Measurements from ENCODE around the gene TNIP1.

TNIP1 gene

DNA sequence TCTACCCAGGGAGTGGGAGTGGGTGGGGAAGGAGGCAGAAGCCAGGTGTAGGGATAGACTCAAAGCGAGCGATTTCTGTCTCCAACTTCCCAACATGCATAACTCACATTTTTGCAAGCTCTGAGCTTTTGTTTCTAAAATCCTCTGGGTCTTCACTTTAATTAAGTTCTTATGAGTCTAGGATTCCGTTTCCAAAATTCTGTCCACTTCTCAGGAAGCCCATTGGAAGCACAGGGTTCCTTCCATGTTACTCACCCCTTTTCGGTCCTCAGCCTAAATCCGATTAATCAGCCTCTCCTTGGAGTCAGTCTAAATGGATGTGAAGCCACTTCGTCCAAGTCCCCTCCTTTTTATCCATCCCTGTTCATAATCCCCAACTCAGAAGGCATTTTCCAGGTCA, 59.1 kb downstream of the TNIP1 start:
- DNase-seq (ENCODE audit: low read depth) = no peak

DNA sequence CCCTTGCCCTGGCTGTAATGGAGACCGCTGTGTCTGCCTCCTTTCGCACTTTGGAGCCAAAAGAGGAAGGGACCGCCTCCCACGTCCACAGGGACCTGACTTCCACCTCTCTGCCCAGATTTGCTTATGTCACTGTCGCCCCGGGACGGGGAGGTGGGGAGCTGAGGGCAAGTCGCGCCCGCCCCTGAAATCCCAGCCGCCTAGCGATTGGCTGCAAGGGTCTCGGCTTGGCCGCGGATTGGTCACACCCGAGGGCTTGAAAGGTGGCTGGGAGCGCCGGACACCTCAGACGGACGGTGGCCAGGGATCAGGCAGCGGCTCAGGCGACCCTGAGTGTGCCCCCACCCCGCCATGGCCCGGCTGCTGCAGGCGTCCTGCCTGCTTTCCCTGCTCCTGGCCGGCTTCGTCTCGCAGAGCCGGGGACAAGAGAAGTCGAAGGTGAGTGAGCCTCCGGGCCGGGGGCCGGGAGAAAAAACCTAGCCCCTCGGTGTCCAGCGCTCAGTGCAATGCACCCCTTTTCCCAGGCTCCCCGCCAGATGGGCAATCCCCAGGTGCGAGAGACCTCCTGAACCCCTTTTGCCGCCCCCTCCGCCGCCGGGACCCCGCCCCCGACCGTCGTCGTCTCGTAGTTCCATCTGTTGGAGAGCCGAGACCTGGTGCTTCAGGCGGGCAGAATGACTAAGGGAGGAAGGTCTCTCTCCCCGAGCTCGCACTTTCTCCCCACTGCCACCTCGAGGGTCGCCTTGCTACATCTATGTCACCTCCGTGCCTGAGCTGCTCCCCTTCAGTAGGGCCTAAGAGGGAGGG, 60.3 kb downstream of the TNIP1 start, which contains the start of gene GPX3:
GPX3 (plus strand) TSS at position 288 of the 807 bp plus-strand sequence; CDS start at position 352, 64 bp downstream.
- no peak for DNase-seq (ENCODE audit: low read depth)

DNA sequence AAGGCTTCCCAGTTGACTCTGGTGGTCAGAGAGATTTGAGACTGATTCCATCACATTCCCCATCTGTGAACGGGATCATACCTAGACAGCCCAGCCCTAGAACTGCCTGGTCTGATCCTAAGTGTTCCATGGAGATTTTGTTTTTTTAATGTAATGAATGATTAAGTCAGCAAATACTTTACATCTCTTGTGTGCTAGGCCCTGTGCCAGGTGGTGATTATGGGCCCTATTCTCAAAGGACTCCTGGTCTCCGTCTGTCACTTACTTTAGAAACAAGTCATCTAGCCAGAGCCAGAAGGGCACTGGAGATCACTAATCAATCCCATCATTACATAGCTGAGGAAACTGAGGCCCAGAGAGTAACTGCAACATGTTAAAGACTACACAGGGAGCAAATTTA, 61.5 kb downstream of the TNIP1 start:
- DNase-seq (ENCODE audit: low read depth) = no peak

DNA sequence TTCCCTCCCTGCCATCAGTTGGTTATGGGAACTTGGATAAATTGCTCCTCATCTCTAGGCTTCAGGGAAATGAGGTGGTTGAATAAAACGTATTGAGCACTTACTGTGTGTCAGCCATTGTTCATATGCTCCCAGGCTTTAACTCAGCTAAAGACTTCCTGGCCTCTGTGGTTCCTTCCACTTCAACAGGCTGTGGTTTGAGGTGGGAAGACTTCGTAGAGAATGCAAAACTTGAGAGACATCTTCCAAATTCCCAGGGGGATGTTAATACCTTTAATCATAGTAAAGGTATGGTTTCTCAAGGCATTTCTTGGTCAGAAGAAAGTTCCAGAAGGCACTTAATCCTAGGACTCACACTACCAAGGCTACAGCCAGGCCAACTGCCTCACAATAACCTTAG, 62.0 kb downstream of the TNIP1 start:
- no peak for DNase-seq (ENCODE audit: low read depth)

DNA sequence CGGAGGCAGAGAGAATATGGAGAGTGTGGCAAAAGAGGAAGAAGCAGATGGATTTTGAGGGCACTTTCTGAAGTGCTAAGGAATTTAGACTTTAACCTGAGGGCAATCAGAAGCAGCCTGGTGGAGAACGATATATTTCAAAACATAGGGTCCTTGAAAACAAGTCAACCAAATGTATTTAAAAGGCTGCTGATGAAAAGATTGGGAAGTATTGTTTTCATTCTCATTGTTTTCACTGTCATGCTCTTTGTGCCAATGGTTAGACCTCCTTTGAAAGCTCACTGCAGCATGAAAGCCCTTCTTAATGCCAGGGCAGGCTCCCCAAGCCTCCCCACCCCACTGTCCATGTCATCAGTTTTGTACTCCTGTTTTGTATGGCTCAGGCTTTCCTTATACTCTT, 62.9 kb downstream of the TNIP1 start:
- no peak for DNase-seq (ENCODE audit: low read depth)

DNA sequence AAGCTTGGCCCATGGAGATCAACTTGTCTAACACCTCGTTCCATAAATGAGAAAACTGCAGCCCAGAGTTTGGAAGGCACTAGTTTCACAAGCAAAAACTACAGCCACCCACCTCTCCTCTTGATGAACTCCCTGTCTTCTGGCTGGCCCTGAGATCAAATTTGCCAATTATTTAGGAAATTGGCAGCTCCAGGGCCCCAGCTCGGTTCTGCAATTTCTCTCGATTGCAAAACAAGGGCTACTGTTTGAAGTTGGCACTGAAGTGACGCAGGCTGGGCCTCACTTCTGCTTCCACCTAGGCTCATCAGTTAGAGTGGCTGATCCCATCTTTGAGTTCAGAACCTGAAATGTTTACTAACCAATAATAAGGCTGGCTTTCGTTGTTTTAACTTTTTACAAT, 64.1 kb downstream of the TNIP1 start:
- DNase-seq (ENCODE audit: low read depth) = no peak

DNA sequence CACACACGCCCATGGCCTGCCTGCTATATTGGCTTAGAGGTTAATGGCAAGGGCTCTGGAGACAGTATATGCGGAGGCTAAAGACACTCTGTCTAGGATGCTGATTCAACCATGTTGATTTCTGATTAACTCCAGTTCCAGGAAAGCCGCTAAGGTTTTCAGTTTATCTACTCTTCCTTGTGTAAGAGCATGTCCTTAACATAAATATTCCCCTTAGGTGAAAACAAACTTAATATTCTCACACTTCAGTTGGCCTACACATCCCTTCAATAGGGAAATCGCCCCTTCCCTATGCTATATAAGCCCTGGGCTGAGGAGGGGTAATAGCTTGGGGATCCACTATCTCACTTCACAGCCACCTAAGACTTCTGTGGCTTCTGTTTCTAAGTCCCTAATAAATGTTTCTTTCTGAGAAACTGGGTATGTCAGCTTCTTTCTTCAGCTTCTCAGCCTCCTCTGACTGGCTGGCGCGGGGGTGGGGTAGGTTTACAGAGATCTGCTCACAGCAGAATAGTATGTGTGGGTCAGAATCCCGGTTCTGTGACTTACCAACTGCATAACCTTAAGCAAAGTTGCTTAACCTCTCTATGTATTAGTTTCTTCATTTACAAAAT, 64.8 kb downstream of the TNIP1 start:
- DNase-seq (ENCODE audit: low read depth) = no peak

DNA sequence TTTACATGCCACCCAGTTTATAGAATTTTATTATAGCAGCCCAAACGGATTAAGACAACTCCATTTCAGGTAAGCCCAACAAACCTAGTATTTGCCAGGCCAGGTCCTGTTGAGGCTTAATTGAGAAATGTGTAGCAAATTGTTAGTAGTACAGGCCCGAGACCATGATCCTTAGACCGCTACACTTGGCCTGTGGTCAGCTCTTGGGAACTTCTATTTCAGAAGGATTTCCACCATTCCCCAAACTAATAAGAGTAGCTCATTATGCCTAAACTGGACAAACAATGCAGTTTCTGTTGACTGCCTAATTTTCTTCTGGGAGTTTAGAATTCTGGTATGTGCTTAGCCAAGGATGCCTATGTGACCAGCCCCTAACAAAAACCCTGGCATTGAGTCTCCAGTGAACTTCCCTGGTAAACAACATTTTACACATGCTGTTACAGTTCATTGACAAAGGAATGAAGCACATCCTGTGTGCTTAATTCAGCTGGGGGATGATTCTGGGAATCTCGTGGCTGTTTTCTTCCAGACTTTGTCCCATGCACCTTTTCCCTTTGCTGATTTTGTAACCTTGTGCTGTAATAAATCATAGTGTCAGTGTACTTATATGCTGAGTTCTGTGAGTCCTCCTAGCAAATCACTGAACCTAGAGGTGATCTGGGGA, 66.0 kb downstream of the TNIP1 start:
- no peak for DNase-seq (ENCODE audit: low read depth)

DNA sequence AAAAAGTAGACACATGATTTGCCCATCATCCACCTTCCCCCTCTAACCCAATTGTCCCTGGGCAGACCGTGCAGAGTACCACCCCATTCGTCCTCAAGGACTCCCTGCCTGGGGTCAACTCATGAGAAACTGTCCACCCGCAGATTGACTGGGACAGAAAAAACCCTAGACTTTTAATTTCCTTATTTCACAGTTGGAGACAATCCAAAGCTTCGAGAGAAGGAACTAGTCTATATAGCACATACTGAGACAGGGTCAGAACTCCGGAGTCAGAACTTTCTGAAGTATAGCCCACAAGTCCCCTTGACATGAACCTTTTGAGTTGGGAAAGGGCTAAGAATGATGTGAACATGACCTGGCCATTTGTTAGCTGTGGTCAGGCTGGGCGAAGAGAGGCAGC, 68.0 kb downstream of the TNIP1 start:
- DNase-seq (ENCODE audit: low read depth) = no peak

DNA sequence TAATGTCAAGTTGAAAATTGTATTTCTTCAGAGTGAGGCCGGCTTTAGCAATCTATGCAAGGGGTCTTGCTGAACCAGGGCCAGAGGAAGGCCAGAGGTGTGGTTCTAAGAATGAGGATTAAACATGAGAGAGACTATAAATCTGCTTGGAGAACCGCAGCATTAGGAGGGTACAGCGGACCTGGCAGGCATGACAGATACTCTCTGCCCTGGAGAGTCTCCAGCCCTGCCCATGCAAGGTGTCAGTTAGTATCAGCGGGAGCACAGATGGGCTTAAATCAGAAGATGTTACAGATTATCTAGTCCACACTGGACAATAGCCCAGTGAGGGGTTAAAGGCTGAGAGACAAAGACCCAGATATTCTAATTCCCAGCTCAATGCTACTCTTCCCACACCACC, 71.9 kb downstream of the TNIP1 start:
- no peak for DNase-seq (ENCODE audit: low read depth)

DNA sequence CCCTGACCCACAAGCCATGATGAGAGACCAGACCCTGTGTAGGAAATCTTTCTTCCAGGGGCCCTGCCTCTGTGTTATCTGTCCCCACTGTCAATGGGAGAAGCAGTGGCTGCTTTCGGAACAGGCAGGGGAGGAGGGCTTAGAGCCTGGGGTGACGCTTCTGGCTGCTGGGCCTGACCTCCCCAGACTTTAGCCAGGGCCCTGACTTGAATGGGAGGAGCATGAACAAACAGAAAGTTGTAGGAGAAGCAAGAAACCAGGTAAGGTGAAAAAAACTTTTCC, 72.7 kb downstream of the TNIP1 start:
- no peak for DNase-seq (ENCODE audit: low read depth)

DNA sequence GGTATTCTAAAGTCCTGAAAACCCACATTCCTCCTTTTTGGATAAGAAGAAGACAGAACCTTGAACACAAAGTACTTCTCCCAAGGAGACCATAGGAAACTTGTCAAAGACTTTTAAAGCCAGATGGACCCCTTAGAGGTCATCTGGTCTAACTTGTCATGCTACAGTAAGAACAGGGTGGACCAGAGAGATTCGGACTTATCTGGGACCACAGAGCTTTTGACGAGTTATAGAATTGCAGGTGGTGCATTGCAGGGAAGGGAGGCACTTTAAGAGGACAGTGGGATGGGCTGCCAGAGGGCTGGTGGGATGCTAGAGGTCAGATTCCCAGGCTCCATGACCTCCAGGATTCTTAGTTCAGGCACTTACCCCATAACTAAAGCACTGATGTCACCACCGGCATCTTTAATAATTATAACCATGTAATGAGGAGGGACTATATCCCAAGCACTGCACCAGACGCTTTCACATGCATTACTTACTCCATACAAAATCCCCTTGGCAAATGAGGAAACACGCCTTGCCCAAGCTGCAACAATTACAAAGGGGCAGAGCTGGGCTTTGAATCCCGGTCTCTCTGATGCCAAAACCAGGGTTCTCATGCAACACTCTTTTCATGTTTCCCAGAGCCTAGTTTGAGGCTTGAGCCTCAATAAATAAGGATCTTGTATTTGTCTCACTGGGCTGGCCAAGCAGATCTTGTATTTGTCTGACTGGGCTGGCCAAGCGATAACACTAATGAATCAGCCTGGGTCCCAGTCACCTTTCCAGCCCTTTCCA, 73.2 kb downstream of the TNIP1 start:
- DNase-seq (ENCODE audit: low read depth) = no peak

DNA sequence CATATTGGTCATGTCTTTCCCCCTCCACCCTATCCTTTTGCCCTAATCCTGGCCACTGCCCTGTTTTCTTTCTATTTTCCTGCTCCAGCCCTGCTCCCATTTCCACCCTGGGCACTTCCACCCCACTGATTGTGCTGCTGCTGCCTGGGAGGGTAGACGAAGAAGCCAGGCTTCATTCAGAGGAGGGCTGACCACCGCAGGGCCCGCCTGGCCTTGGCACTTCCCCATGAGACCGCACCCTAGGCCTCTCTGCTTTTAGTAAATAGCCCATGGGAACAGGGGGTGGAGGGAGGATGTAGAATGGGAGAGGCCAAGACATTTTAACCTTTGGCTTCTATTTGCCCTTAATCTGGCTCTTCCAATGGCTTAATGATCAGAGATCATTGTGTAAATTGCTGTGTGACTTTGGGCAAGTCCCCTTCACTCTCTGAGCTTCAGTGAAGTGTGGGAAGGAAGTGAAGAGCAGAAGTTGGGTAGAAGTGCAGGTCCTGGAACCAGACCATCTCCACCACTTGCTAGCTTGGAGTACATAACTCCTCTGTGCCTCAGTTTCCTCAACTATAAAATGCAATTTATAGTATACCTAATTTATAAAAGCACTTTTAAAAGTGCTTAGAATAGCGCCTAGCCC, 74.0 kb downstream of the TNIP1 start:
- no peak for DNase-seq (ENCODE audit: low read depth)

DNA sequence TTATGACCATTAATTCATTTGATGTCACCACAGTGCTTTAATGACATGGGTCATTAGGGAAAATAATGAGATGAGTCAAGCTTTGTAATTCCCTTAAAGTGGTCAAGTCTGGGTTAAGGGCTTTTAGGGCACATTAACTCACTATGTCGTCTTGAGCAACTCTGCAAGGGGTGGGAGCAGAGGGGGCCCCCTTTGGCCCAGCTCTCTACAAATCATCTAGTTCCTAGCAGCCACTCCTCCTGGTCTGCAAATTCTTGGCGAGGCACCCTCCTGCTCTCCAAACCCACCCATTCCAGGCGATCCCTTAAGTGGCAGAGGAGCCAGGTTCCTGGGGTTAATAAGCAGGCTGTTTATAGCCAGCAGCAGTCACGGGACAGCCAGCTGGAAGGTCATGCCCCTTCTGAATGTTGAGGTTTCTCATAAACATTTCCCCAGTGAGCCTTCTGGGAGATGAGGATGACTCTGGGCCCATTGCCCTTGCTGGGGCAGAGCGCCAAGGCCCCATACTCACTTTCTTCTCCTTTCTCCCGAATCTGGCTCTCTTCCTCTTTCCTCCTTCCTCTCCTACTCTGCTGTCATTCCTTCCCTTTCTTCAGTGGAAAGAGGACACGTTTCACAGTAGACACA, 74.8 kb downstream of the TNIP1 start:
- DNase-seq (ENCODE audit: low read depth) = no peak

DNA sequence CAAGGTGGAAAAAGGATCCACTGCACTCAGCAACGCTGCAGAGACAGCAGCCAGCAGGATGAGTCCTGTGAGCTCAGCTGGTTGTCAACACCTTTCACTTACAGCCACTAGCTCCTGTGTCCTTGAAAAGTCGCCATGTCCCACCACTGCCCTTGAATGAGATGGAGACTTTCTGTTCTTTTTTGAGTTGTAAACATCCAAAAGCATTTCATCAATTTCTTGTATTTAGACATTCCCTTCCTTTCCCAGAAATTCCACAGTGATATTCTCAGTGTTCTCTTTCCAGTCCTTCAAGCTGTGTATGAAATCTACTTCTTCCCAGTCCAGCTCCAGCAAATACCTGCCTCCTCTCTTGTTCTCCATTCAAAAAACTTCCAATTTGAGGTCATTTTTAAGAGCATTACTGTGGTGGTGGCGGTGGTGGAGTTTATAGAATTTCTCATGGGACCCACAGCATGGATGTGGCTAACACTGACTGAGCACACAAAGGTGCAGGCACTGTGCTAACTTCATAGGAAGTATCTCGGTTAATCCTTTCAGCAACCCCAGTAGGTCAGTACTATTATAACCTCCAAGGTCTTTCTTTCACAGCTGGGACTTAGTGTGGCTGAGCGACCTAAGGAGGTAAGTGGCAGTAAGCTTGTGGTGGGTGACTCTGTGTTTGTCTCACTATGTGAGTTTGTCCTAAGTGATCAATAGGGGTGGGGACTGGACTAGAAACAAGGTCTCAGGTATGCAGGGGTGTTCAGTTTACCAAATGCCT, 75.5 kb downstream of the TNIP1 start:
- no peak for DNase-seq (ENCODE audit: low read depth)

DNA sequence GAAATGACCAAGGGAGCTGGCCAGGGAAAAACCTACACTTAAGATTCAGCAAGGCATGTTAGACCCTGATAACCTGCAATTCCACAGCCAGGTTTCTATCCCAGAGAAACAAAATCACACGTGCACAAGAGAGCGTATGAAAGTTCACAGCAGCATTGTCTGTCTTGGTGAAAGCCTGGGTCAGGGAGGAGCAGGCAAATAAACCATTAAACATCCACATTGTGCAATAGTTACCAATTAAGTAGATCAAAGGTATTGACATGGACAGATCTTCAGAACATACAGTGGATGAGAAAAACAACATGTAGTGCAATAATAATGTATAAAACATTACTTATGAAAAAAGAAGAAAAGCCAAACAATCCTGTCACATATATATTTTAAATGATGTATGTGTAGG, 76.3 kb downstream of the TNIP1 start:
- no peak for DNase-seq (ENCODE audit: low read depth)

DNA sequence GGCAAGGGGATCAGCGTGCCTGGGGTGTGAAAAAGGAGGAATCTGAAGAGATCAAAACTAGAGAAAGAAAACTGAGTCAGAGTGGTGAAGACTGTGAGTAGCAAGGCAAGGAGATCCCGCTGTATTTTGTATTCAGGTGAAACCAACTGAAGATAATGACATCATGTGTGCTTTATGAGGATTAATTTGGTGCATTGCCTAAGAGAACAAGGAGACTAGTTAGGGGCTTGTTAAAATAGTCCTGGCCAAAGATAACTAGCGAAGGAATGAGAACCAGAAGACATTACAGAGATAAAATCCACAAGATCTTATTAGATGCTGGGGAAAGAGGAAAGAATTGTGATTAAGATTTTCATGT, 77.4 kb downstream of the TNIP1 start:
- no peak for DNase-seq (ENCODE audit: low read depth)

DNA sequence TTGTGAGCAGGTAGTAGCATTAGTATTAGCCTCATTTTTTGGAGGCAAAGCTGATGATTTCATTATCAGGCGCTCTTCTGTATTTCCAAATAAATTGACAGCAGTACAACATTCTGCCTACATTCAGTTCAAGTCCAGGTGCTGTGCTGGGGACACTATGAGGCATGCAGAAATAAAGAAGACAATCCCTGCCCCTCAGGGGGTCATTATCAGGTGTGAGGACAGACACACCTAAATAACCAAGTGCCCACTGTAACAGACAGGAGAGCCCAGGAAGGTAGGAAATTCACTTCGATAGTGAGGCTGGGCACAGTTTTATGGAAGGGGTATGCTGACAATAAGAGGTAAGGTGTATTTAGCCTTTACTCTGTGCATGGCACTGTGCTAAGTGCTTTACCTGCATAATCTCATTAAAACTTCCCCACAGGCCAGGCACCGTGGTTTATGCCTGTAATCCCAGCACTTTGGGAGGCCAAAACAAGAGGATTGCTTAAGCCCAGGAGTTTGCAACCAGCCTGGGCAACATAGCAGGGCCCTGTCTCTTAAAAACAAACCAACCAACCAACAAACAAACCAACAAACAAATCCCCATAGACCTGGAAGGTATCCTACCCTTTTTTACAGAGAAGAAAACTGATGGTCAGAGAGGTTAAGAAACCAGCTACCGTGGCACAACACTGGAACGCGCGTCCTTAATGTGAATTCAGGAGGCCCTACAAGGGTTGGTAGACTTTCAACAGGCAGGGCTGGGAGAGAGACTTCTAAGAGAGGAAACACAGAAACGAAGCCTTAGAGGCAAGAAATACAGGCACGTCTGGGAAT, 77.9 kb downstream of the TNIP1 start:
- no peak for DNase-seq (ENCODE audit: low read depth)

DNA sequence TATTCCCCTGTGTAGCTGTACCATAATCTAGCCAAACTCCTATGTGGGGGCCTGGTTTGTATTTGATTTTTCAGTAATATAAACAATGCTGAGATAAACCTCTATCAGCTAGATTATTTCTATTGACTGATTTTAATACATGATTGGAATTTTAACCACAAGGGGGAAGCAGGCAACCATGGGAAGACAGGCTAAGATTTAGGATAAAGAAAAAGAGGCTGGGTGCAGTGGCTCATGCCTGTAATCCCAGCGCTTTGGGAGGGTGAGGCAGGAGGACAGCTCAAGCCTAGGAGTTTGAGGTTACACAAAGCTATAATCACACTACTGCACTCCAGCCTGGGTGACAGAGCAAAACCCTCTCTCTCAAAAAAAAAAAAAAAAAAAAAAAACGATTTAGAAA, 78.6 kb downstream of the TNIP1 start:
- DNase-seq (ENCODE audit: low read depth) = no peak

DNA sequence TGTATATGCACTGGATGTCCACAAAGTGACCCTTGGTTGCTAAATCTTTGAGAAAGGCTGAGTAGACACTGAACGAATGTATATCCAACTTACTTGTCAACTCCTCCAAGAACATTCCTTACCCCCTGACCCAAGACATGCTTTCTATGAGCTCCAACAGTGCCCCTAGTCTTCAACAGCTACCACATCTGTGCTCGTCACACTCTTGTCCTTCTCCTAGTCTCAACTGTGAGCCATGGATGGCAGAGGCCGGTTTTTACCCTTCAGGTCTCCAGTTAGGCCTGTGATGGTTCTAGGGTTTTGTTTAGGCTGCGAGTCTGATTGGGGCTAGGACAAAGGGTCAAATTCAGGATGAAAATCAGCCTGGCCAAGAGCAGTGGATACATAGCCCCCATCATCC, 79.4 kb downstream of the TNIP1 start:
- no peak for DNase-seq (ENCODE audit: low read depth)
